HG02884 (cell line): Measurements from ENCODE around the gene ELP5.

ENCODE experiments used
- ATAC-seq: cut with Tn5 transposase; IDR thresholded peaks from one replicate; pipeline ENCODE4 v1.9.1; 2021; ENCODE audit warnings: mild to moderate bottlenecking, moderate library complexity; ENCODE audit not compliant: unreplicated experiment

Gene ELP5

DNA sequence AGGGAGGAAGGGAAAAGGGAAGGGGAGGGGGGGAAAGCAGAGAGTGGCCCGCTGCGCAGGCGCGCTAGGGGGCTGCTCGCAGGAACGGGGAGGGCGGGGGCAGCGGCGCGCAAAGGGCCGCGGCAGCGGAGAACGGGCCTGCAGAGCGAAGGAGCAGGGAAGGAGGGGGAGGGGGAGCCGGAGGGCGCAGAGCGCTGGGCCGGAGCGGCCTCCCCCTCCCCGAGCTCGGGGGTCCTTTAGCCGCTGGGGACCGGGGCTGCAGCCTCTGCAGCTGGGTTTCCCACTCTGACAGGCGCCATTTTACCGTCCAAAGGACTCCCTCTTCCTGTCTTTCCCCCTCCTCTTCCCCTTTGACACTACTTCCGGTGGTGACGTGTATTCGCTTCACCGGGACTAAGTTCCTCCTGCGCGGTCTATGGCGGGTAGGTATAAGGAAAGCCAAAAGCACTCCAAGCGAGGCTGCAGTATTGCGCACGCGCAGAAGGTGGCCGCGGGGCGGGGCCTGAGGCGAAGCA, 297 bp upstream of the ELP5 start, which contains the start of gene CTDNEP1:
TSS of gene CTDNEP1 (minus strand) at position 74 of the 515 bp plus-strand sequence. CDS start 438 bp downstream, outside the sequence.
- peak; percentile 75 for ATAC-seq

DNA sequence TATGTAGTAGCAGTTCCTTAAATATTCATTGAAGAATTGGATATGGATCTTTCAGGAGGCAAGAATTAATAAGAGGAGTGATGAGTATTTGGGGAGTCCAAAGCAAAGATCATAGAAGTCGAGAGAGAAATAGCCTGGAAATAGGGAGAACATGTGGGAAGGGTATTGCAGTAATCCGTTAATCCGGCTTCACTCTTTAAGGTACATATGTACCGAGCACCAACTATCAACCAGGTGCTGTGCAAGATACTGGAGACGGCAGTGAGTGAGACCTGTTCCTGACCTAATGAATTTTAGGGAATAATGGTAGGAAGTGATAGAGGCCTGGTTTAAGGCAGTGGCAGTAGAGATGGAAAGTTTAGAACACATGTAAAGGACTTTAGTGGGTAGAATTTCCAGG, 1.1 kb downstream of the ELP5 start:
- no peak for ATAC-seq

DNA sequence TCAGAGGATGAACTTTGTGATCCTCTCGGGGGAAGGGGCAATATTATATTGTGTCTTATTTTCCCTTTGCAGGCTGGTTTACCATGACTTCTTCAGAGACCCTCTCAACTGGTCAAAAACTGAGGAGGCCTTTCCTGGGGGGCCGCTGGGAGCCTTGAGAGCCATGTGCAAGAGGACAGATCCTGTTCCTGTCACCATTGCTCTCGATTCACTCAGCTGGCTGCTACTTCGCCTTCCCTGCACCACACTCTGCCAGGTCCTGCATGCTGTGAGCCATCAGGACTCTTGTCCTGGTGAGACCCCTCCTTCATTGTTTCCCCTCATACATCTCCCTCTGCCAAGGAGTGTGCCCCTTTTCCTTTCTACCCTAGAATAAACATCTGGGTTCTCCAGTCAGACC, 2.5 kb downstream of the ELP5 start:
- ATAC-seq: no peak

DNA sequence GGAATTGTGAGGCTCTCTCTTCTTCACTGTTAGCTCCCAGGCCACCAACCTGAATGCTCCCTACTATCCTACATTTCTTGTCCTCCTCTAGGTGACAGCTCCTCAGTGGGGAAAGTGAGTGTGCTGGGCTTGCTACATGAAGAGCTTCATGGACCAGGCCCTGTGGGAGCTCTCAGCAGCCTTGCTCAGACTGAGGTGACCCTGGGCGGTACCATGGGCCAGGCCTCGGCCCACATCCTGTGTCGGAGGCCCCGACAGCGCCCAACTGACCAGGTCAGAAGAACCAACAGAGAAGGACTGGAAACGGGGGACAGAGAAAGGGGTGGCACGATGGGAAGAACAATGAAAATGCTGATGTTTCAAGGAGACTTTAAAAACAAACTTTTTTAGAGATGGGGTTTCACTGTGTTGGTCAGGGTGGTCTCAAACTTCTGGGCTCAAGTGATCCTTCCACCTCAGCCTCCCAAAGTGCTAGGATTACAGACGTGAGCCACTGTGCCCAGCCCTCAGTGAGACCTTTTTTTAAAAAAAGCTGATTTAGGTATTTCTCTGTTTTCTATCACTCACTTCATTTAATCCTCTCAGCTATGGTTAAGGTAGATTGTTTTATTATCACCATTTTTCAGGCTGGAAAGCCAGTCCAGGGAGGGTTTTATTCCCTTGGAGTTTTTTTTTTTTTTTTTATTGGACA, 4.9 kb downstream of the ELP5 start:
- no peak for ATAC-seq

DNA sequence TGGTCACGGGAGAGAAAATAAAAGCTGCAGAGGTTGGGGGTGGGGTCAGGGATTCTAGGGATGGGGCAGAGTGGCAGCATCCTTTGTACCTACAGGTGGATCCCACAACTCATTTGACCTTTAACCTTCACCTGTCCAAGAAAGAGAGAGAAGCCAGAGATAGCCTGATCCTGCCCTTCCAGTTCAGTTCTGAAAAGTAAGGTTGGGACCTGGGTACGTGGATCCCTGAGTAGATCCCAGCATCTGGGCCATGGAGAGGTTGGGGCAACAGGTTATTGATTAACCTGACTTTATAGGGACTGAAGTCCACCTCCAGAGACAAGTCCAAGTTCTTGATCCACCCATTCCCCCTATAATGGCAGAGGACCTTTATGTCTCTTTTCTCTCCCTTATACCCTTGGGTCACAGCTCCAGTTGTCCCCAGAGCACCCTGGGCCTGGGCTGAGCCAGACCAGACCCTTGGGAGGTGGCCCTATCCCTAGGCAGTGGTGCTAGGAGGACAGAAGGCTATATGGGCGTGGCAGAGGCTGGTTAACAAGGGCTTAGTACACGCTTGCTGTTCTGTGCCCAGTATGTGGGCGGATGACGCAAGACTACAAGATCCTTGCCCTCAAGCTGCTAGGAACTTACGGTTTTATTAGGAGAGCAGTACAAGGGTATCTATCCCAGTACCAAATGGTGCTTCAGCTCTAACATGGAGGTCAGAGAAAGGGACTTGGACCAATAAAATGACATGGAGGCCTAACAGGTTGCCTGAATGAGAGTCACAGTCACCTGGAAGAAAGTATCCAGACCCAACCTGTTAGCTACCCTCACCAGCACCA, 6.9 kb downstream of the ELP5 start:
- no peak for ATAC-seq

DNA sequence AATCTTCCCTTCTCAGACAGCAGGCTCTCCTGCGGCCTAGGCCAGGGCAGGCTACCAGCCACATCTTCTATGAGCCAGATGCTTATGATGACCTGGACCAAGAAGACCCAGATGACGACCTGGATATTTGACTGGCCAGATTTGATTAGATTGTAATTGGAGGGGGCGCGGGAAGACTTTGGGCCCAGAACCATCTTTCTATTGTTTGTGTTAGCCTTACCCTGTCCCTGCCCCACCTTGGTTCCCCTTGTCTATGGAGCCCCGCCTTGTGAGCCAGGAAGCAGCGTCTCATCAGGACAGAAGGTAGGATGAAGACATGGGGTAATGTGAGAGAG, 7.5 kb downstream of the ELP5 start:
- ATAC-seq: no peak

DNA sequence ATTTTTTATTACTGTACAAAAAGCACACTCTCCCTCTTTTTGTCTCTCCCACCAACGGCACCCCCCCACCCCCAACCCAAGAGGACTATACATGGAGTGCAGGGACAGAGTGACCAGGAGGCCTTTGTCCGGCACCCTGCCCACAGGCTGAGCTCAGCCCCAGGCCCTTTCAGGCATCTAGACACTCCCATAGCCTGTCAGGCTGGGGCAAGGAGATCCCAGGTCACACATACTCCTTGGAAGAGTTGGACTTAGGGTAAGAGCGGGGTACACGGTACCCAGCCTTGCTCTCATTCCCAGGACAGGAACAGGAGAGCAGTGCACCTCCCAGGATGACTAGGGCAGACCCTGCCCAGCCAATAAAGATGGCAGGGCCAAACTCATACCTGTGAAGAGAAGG, 8.1 kb downstream of the ELP5 start:
- ATAC-seq: no peak

DNA sequence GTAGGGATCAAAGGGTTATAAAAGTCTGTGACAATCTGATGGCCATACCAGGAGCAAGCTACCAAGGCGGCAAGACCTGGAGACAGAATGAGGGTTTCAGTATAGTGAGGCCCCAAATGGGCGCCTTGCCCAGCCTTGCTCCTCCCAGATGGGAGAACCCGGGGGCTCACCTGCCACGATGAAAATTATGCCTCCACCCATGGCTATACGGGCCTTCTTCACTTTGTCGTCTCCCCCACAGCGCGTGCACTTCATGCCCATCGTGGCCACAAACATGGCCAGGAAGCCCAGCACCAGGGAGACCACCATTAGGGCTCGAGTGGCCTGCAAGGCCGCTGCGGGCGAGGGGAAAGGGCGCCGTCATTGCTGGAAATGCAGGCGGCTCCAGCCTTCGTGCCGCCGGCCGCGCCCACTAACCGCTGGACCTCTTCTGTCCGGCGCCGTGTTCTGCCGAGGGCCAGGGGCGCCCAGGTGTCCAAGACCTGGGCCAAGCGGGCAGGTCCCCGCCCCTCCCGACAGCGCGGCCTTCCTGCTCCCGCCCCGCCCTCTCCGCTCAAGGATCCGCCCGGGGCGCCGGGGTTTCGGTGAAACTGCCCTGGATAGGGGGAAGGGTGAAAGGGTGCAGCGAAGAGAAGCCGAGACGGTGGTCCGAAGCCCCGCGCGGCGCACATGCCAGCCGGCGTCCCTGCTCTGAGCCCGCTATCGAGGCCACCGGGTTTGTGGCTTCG, 8.8 kb downstream of the ELP5 start:
- ATAC-seq: no peak

DNA sequence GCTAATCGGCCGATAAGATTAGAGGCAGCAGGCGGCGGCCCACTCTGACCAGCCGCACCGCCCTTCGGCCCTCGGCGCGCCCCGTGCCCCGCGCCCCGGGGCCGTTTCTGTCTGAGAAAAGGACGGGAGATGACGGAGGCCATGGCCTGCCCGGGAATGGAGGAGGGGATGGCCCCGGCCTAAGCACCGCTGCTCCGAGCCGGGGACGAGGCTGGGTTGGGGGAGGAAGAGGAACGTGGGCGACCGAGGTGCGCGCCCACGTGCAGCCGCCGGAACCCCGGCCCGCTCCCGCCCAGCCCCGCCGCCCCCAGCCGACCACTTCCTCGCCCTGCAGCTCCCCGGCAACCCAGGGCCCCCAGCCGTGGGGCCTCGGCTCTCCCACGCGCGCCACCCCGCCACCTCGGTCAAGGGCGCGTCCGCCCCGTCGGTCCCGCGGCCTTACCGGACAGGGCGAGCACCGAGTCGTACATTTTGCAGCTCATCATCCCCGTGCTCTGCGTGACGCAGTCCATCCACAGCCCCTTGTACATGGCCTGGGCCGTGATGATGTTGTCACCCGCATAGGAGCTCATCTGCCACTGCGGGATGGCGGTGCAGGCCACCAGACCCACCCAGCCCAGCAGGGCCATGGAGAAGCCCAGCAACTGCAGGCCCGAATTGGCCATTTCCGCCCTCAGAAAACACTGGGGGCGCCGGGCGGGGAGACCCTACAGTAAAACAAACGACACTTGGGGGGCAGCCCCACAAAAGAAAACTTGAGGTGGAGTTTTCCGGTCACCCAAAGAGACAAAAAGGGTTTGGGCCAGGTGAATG, 9.6 kb downstream of the ELP5 start:
- no peak for ATAC-seq

DNA sequence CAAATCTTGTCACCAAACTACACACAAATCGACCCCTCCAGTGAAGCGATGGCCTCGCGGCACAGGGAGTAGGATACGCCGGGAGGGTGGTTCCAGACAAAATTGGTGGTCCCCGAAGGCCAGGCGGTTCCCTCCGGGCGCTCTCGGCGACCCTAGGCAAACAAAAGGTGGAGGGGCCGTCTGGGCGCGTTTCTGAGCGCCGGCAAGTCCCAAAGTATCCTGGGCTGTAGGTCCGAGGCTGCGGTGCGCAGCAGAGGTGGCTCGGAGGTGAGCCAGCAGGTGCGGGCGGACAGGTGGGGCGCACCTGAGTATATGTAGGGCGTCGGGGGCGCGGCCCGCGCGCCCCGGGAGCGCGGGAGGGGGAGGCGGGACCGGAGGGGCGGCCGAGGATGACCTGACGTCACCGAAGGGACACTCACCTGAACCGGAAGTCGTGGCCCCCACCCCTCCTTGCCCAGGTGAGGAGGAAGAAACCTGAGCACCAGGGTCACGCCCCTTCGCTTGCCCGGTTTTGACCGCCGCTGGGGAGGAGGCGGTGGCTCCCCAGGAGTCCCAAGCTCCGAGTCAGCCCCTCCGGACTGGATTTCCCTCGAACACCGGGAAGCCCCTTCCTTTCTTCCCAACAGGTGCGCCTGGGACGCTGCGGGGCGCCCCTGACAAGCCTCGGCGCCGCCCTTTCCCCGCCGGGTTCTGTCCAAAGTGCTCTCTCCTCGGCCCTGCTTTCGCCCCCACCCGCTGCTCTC, 10.3 kb downstream of the ELP5 start, which contains the start of gene CLDN7:
TSS of gene CLDN7 (minus strand) at position 287 of the 743 bp plus-strand sequence. CDS start 435 bp downstream, outside the sequence.
- ATAC-seq: no peak

DNA sequence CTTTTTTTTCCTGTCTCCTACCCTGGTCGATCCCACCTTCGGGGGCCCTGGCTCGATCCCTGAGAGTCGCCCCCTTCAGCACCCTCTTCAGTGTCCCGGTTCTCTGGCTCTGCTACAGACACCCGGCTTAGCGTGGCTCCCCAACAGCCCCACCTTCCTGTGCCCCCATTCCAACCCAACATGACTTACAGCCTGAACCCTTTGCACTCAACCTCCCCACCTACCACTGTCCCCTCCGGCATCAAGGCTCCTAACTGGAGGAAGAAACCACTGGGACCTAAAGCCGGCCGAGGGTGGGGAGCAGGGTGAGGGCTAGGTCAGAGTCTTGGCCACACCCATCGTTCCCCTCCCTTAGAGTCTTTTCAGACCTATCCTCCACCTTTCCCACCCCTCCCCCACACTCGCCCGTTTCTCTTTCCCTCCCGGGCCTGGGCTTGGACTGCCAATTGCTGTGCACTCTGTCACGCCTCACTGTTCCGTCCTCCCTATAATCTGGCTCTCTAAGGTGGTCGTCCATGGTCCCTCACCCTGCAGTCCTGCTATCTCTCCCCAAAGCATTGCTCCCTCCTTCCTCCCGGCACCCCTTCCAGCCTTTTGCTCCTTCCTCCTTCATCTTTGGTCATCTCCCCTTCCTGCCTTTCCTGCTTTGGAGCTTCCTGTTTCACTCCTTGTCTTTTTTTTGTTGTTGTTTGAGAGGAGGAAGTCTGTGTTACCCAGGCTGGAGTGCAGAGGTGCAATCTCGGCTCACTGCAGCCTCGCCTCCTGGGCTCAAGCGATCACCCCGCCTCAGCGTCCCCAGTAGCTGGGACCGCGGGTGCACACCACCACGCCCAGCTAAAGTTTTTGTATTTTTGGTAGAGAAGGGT, 11.2 kb downstream of the ELP5 start:
- no peak for ATAC-seq

DNA sequence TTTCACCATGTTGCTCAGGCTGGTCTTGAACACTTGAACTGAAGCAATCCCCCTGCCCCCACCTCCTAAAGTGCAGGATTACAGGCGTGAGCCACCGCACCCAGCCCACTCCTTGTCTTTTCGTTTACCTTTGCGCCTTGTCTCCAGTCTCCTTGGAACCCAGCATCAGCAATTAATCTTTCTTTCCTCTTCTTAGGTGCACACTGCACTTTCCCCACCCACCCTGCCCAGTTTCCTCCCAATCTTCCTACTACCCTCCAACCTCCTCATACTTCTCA, 11.7 kb downstream of the ELP5 start:
- ATAC-seq: no peak

DNA sequence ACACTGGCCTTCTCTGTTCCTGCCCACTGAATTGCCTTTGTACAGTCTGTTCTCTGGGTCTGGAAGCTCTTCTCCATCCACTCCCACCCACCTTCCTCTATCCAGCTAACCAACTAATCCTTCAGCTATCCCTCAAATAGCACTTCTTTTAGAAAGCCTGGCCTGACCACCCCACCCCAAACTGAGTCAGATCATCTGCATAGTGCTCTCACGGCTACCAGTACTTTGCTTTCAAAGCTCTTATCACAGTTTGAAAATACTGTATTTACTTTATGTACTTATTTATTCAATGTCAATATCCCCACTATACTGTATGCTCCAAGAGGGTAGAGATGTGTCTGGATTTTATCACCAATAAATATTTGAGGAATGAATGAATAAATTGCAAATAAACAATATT, 14.8 kb downstream of the ELP5 start:
- ATAC-seq: no peak

DNA sequence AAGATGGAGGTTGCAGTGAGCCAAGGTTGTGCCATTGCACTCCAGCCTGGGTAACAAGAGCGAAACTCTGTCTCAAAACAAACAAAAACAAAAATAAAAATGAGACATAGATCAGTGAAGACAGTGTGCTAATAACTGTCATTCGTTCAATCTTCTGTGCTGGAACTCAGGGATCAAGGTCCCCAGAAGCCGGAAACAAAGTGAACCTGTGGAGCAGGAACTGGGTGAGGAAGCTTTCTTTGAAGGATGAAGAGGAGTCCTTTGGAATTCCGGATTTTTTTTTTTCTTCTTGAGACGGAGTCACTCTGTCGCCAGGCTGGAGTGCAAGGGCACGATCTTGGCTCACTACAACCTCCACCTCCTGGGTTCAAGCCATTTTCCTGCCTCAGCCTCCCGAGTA, 27.4 kb downstream of the ELP5 start:
- no peak for ATAC-seq

DNA sequence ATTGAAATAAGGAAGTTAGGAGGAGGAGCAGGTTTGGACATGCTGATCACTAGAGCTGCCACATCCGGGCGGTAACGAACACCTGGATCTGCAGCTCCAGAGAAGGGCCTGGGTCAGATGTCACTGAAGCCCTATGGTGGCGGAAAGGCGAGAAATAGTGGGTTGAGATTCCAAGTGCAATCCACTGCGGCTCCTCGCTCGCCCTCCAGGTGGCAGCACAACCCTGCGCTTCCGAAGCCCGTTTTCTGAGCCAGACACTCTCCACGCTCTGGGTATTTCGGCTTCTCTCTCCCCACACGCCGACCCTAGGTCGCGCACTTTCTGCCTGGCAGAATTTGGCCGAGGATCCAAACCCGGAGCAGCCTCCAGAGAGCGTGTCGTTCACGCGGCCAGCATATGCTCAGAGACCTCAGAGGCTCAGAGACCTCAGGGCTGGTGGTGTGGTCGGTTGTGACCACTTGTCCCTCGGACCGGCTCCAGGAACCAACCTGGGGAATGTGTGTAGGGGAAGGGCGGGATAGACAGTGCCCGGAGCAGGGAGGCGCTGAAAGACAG, 28.6 kb downstream of the ELP5 start:
- no peak for ATAC-seq

DNA sequence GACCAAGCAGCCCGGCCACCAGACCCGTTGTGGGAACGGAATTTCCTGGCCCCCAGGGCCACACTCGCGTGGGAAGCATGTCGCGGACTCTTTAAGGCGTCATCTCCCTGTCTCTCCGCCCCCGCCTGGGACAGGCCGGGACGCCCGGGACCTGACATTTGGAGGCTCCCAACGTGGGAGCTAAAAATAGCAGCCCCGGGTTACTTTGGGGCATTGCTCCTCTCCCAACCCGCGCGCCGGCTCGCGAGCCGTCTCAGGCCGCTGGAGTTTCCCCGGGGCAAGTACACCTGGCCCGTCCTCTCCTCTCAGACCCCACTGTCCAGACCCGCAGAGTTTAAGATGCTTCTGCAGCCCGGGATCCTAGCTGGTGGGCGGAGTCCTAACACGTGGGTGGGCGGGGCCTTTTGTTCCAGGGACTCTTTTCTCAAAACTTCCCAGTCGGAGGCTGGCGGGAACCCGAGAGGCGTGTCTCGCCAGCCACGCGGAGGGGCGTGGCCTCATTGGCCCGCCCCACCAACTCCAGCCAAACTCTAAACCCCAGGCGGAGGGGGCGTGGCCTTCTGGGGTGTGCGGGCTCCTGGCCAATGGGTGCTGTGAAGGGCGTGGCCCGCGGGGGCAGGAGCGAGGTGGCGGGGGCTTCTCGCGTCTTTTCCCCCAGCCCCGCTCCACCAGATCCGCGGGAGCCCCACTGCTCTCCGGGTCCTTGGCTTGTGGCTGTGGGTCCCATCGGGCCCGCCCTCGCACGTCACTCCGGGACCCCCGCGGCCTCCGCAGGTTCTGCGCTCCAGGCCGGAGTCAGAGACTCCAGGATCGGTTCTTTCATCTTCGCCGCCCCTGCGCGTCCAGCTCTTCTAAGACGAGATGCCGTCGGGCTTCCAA, 29.3 kb downstream of the ELP5 start, which contains the start of gene SLC2A4:
TSS of gene SLC2A4 (plus strand) at position 645 of the 879 bp plus-strand sequence. CDS start at position 862, 217 bp downstream.
- peak; percentile 54 for ATAC-seq

DNA sequence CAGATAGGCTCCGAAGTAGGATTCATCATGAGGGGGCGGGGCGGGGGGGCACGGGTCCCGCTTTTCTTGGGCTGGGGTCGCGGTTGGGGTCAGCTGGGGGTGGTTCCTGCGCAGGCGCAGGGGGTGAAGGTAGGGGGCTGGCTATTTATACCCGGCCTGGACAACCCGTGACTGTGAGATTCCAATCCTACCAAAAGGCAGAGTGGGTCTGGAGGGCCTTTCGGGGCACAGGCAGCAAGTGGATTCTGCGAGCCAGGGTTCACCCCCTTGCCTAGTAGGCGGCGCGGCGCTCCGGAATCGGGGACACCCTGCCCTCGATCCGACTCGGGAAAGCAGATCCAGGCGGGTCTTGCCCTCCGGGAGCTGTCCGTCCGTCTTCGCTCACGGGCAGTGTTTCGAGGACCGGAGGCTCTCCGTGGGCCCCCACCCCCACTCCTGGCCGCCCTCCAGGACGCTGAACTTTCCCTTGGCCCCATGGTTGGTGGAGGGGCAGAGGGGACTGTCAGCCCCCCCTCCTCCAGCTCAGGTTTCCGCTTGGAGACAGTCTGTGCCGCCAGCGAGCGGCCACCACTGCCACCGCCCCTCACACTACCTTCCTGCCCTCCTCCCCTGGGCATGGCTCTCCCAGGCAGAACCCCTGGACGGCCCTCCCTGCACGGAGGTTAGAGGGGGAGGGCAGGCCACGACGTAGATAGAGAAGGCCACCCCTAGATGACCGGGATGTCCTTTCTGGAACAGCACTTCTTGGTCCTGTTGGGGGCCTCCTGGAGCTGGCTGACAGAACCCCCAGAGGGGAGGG, 30.1 kb downstream of the ELP5 start:
- no peak for ATAC-seq
